NCI-H187 treated with DMSO at 0.1 percent for 48 hours (cell line): ENCODE data around the gene NEK6.

Source experiments
- DNase-seq: peaks from one replicate; lab custom pipeline; 2025; lab: John Stamatoyannopoulos, UW

The NEK6 gene

GRCh38 chr9:124261736-124262648 lies 4.2 kb downstream of the NEK6 start:
- no peak for DNase-seq

DNA sequence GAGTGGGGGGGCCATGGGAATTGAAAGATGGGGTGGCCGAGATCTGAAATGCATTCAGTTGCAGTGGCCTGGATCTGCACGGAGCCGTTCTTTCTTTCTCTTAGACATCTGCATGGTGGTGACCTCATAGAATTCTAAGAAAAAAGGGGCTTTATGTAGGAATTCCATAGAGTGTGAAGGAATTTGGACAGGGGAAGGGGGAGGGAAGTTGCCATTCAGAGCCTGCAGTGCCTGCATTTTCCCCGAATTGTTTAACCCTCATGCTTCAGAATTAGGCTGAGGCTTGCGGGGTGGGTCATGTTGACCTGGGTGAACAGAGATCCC lies 4.9 kb downstream of the NEK6 start:
- DNase-seq = no peak

GRCh38 chr9:124263213-124263612 lies 5.5 kb downstream of the NEK6 start:
- DNase-seq = no peak

- no peak for DNase-seq
Measured at GRCh38 chr9:124263800-124264426, 6.2 kb downstream of the NEK6 start.

DNA sequence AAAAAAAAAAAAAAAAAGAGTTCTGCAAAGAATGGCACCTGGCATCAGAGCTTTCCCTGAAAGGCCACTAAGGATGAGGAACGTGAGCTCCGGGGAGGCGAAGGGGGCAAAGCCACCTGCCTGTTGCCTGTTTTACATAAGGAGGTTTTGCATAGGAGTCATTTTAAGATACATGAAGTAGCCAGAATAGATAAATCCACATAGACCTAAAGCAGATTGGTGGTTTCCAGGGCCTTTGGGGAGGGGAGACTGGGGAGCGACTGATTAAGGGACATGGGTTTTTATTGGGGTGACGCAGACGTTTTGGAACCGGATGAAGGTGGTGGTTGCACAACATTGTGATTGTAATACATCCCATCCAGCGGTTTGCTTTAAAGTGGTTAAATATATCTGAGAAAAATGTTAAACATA lies 7.1 kb downstream of the NEK6 start:
- DNase-seq = no peak

DNA sequence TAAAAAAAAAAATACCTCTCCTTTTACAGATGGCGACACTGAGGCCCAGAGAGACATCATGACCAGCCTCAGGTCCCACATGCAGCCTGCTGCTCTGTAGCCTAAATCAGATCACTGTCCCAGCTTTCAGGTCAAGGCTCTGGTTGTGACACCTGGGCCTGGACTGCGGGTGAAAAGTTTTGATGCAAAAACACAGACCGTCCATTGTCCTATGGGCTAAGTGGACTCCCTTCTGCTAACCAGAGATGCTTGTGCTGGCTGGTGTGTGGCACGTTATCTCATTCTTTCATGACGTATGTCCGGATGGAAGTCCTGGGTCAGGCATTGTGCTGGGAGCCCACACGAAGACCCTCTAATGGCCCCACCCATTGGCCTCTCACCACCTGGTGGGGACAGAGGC lies 7.8 kb downstream of the NEK6 start:
- DNase-seq = no peak

GRCh38 chr9:124266139-124266825 lies 8.5 kb downstream of the NEK6 start:
- DNase-seq = no peak

GRCh38 chr9:124266826-124267201 lies 9.1 kb downstream of the NEK6 start:
- DNase-seq = no peak

GRCh38 chr9:124267271-124267807 lies 9.6 kb downstream of the NEK6 start:
- no peak for DNase-seq

DNA sequence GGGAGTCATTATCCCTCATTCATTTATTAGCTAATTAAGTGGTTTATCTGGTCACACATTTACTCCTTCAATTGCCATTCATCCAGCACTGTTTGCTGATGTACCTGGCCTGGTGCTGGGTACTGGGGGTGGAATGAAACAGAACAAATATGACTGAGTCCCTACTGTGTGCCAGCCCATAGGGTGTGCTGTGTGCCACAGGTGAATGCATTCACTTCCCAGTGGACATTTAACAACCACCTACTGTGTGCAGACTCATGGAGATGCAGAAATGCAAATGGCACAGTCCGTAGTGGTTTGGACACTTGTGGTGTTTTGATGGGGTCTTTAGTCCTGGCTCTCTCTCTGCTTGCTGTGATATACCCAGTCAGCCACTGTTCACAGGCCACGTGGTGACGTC lies 10.5 kb downstream of the NEK6 start:
- no peak for DNase-seq

- no peak for DNase-seq
Measured at GRCh38 chr9:124268661-124269060, 10.9 kb downstream of the NEK6 start.

- no peak for DNase-seq
Measured at GRCh38 chr9:124269556-124269955, 11.8 kb downstream of the NEK6 start.

GRCh38 chr9:124270504-124271335 lies 13.0 kb downstream of the NEK6 start:
- no peak for DNase-seq

GRCh38 chr9:124271660-124272059 lies 13.9 kb downstream of the NEK6 start:
- DNase-seq = no peak

DNA sequence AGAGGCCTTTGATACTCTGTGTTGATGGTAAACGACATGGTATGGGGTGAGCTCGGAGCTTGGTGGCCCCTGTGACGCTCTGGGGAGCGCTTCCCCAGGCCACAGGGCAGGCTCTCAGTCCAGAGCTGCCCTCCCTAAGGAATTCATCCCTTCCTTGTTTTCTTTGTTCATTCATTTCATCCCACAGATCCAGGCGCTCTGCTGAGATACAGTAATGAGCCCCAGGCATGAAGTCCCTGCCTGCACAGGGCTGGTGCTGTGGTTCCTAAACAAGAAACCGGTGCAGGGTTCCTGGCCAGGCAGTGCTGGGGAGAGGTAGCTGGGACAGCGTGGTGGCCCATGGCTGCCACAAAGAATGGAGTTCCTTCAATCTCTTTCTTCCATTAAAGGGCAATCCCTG lies 14.4 kb downstream of the NEK6 start:
- no peak for DNase-seq

GRCh38 chr9:124272979-124273378 lies 15.2 kb downstream of the NEK6 start:
- no peak for DNase-seq

DNA sequence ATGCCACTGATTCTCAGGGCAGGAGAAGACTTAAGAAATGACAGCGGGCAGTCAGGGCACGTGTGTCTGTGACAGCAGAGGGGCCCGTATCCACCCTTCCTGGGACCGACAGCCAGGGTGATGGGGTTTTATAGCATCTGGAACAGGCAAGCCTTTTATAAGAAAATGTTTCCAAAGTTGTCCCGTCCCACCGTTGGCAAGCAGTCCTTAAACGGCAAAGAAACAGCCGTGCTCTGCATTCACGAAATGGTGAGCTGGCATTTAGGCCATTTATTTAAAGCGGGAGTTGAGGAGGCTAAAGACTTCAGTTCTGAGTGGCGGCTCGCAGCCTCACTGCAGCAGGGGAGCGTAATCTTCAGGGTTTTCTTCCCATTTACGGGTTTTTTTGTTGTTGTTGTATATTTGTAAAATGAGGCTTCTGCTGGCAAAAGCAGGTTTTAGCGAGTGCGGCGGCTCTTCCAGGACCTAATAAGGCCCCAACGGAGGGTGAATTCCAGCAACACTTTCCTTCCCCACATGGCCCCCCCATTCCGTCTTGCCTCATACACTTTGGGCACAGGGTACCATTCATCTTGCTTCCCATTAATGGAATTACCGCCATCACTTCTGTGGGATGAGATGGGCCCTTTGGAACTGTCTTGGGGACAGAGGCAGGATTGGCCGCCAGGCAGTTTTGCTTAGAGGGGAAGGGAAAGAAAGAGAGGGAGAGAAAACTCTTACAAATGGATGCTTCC lies 15.8 kb downstream of the NEK6 start:
- no peak for DNase-seq

DNA sequence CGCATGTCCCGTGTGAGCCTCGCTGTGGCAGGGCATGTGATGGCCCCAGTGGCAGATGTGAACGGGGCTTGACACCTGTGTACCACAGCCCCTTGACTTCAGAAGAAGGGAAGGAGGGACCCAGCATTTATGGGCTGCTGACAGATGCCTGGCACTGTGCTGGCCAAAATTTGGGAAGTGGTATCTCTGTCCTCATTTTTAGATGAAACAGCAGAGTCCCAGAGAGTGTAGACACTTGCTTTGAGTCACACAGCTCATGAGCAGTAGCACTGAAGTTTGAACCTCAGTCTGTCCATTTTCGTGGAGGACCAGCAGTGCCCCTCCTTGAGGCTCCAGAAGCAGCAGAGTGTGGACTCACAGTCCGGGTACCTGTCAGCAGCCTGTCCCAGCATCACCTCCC lies 16.5 kb downstream of the NEK6 start:
- DNase-seq = no peak

DNA sequence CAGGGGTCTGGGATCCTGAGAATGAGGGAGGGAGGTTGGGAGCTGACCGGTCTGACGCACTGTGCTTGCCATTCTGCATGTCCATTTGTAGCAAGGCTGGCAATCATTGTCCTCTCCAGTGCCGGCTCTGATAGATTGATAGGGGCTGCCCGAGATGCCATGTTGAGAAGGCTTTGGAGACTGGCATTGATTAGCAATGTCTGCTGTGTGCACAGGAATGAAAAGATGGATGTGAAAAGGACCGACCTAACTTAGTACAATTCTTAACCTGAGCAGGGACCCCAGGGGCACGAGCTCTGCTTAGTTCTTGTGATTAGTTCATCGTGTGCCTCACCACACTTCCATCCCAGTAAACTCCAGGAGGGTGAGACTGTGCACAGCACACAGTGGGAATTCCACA lies 17.0 kb downstream of the NEK6 start:
- no peak for DNase-seq

- DNase-seq = no peak
Measured at GRCh38 chr9:124277420-124277819, 19.7 kb downstream of the NEK6 start.

GRCh38 chr9:124278054-124278540 lies 20.3 kb downstream of the NEK6 start:
- no peak for DNase-seq
